NCI-H146 treated with DMSO at 0.1 percent for 48 hours (cell line): ENCODE data around the gene CYP26B1.
"Not testable (repeated sequence)": the region's sequence is repeated elsewhere in the genome, so short reads cannot be mapped to it uniquely, and the experiment has no call there.

Experiments used
- DNase-seq: peaks from one replicate; lab custom pipeline; 2025; ENCODE audit not compliant: unreplicated experiment; lab: John Stamatoyannopoulos, UW

Gene CYP26B1

GRCh38 chr2:72086871-72087633 lies 60.6 kb downstream of the CYP26B1 start:
- not testable (repeated sequence) for DNase-seq

- DNase-seq = no peak
Observed at GRCh38 chr2:72085513-72085912, 62.1 kb downstream of the CYP26B1 start.

DNA sequence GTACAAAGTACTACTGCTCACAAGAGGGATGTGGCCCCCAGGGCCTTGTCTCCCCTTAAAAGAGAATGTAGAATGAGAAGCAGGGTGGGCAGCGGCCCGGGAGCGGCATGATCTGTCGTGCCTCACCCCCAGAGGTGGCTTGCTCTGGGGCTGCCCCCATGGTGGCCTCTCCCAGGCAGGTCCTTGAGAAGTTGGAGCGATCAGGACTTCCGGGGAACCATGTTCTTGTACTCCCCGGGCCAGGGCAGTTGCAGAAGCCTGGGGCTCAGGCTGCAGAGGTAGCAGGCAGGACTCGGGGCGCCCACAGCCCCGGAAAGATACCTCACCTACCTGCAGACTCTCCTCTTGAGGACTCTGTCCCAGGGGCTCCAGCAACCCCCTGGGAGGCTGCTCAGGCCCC lies 62.6 kb downstream of the CYP26B1 start:
- no peak for DNase-seq

GRCh38 chr2:72084584-72084976 lies 63.1 kb downstream of the CYP26B1 start:
- no peak for DNase-seq

- DNase-seq = no peak
Observed at GRCh38 chr2:72083751-72084583, 63.7 kb downstream of the CYP26B1 start.

DNA sequence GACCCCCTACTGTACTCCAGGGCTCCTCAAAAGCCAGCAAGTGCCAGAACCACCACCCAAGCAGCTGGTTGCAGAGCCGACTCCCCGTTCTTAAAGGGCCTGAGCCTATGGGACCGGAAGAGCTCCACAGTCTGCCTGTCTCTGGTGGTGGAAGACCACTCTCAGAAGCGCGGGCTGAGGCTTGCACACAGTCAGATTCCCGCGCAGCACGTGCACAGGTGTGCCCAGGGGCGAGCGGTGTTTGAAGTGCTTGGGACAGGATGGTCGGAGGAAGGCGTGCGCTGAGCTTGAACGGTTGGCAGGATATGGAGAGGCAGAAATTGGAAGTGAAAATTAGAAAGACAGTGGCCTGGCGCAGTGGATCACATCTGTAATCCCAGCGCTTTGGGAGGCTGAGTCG lies 64.8 kb downstream of the CYP26B1 start:
- DNase-seq = no peak

DNA sequence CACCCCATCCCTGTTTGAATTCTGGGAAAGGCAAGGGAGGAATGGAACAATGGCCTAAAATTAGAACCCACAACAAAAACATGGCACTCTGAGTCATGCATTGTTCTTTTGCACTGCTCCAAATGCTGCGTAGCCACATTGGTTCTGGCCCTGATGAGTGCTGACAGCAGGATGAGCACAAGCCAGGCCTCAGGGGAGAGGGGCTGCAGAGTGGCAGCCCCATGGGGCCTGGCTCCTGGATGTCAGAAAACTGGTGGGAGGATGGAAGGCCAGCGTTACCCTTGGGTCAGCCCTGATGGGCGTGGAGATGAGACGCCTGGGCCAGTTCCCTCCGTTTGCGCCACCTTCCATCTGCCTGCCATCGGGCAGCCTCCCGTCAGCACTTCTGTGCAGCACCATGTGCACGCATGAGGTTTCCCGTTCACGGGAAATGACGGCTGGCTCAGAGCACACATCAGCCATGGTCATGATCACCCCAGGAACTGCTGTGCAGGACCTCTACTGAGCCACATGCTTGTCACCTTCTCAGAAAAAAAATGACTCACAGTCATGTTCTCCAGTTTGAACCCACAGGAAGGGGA lies 65.6 kb downstream of the CYP26B1 start:
- no peak for DNase-seq

DNA sequence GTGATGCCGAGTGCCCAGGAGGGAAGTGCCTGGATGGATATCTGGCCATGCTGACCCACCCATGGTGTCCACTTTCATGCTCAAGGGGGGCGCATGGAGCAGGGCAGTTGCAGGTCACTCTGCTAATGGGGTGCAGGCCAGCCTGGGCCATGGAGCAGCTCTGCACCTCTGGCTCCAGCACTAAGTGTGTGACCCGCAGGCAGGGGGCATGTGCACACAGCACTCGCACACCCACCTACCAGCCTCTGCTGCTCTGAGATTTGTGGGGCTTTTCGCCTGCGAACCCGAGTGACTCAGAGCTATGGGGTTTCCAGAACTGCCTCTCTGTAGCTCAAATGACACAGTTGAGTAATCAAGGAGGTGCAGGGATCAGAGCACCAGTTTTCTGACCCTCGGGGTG lies 66.2 kb downstream of the CYP26B1 start:
- no peak for DNase-seq

DNA sequence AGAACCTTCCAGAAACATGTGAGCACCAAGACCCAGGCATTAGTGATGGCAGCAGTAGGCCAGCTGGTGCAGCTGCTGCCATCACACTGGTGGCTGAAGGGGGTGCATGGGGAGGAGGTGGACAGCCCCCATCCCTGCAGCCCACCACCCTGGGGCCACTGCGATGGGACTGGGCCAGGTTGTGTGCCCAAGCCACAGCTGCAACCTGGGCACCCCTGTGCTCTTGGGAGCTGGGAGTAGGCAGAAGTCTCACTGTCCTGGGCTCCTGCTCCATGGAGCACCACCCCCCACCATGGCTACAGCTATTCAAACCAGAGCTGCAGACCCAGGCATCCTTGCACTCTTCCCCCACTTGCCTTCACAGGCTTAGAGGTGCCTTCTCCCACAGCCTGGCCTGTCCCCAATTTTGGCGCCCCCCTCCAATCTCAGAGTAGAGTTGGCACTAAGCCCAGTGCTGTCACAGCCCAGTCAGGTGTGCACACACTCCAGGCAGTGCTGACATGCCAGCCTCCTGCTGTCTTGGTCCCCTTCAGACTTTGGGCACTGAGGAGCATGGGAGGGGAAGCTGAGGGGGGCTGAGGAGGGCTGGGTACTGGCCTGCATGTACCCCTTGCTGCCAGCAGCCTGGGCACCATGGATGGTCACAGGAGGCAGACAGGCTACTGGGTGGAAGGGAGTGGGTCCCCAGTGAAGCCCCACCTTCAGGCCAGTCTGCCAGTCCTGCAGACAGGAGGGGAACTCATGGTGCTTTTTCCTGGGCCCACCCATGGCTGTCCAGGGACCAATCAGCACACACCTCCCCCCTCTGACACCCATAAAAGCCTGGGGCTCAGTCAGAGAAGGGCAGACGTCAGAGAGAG lies 67.1 kb downstream of the CYP26B1 start:
- no peak for DNase-seq
